Myocyte (in vitro differentiated cells): ENCODE data around the gene GAB2. TPM values are rescaled to one million over a fixed set of nuclear protein-coding genes. Genes with fewer than 3 reads are reported as not detected.
A peak's percentile ranks its signal among the peaks of the same experiment; 100 is the strongest.
"Not testable (repeated sequence)": the region's sequence is repeated elsewhere in the genome, so short reads cannot be mapped to it uniquely, and the experiment has no call there.

ENCODE experiments used
- DNase-seq: peaks from one replicate; pipeline ENCODE4 v3.0.0-alpha.2; 2012; ENCODE audit warnings: low read depth
- total RNA-seq: library from RNA; depleted of rRNA; stranded (reverse); fragments of >200 nt; gene quantifications from 2 replicates; pipeline ENCODE4 v1.2.3, GENCODE V29; 2014

Gene GAB2
- total RNA-seq, 1 donor from 2014 or later: 38.0 TPM

- DNase-seq: no peak
Observed at GRCh38 chr11:78253797-78254196, 163.8 kb downstream of the GAB2 start.

- no peak for DNase-seq
Observed at GRCh38 chr11:78251083-78251775, 166.4 kb downstream of the GAB2 start.

GRCh38 chr11:78250099-78250498, 167.5 kb downstream of the GAB2 start:
- DNase-seq: no peak

- no peak for DNase-seq
Observed at GRCh38 chr11:78248903-78249302, 168.7 kb downstream of the GAB2 start.

- DNase-seq: no peak
Observed at GRCh38 chr11:78248191-78248590, 169.4 kb downstream of the GAB2 start.

GRCh38 chr11:78244546-78245255, 172.9 kb downstream of the GAB2 start:
- DNase-seq: peak; percentile 70

- peak; percentile 93 for DNase-seq
Observed at GRCh38 chr11:78244080-78244479, 173.5 kb downstream of the GAB2 start.

- DNase-seq: no peak
Observed at GRCh38 chr11:78241475-78241874, 176.1 kb downstream of the GAB2 start.

GRCh38 chr11:78239781-78240180, 177.8 kb downstream of the GAB2 start:
- peak; percentile 89 for DNase-seq

GRCh38 chr11:78237293-78238046, 180.2 kb downstream of the GAB2 start:
- no peak for DNase-seq

GRCh38 chr11:78234006-78234405, 183.6 kb downstream of the GAB2 start:
- no peak for DNase-seq

GRCh38 chr11:78233046-78233445, 184.6 kb downstream of the GAB2 start:
- not testable (repeated sequence) for DNase-seq

GRCh38 chr11:78231962-78232501, 185.6 kb downstream of the GAB2 start:
- peak; percentile 72 for DNase-seq

GRCh38 chr11:78230161-78230877, 187.3 kb downstream of the GAB2 start:
- DNase-seq: no peak

GRCh38 chr11:78229106-78229505, 188.5 kb downstream of the GAB2 start:
- no peak for DNase-seq

GRCh38 chr11:78228467-78228866, 189.2 kb downstream of the GAB2 start:
- peak; percentile 73 for DNase-seq

GRCh38 chr11:78227921-78228320, 189.7 kb downstream of the GAB2 start:
- no peak for DNase-seq

GRCh38 chr11:78226684-78227680, 190.6 kb downstream of the GAB2 start:
- DNase-seq: no peak

GRCh38 chr11:78224906-78225420, 192.7 kb downstream of the GAB2 start:
- DNase-seq: no peak

GRCh38 chr11:78224506-78224905, 193.1 kb downstream of the GAB2 start:
- no peak for DNase-seq
